ENCODE data around the gene GBE1. TPM values are rescaled to one million over a fixed set of nuclear protein-coding genes. Genes with fewer than 3 reads are reported as not detected.
A peak's percentile ranks its signal among the peaks of the same experiment; 100 is the strongest.

The GBE1 gene
- polyA plus RNA-seq, 1 experiment, result 60.1 TPM

DNA sequence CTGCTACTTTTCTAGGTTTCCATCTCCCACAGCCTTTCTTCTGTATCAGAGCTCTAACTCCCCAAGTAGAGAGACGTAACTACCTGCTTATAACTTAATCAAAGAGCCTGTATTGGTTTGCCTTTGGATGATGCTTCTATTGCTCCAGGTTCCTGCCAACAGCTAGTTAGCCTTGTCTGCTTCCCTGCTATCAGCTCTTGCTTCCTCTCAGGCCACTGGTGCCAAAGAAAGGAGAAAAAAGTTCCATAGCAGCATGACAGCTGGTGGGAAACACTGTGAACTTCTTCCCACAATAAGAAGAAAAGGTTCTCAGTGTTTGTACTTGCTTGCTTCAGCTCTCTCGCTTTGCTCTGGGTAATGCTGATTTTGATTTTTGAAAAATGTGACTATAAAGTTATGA is 206.6 kb downstream of the GBE1 start:
- no peak for DNase-seq (ENCODE audit: low read depth, low spot score)
- POLR2A ChIA-PET, result no interaction called here
- Histone ChIP-seq H3K27me3 (ENCODE audit: control insufficient read depth, insufficient read depth, low read length) (no peaks in the 10 kb centered on the region), H3K4me3 (ENCODE audit: low read depth, low read length) (no peak overlapping the region), H3K27ac (ENCODE audit: low read depth, low read length) (no peak overlapping the region), H3K9me3 (ENCODE audit: control insufficient read depth, insufficient read depth, low read length) (no peaks in the 10 kb centered on the region)
- TF ChIP-seq, protein P1, sequence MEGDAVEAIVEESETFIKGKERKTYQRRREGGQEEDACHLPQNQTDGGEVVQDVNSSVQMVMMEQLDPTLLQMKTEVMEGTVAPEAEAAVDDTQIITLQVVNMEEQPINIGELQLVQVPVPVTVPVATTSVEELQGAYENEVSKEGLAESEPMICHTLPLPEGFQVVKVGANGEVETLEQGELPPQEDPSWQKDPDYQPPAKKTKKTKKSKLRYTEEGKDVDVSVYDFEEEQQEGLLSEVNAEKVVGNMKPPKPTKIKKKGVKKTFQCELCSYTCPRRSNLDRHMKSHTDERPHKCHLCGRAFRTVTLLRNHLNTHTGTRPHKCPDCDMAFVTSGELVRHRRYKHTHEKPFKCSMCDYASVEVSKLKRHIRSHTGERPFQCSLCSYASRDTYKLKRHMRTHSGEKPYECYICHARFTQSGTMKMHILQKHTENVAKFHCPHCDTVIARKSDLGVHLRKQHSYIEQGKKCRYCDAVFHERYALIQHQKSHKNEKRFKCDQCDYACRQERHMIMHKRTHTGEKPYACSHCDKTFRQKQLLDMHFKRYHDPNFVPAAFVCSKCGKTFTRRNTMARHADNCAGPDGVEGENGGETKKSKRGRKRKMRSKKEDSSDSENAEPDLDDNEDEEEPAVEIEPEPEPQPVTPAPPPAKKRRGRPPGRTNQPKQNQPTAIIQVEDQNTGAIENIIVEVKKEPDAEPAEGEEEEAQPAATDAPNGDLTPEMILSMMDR (IDR thresholded peaks at IDR 0.05; ENCODE audit: low read depth, low read length), result no peak
- CTCF ChIA-PET, result interaction anchor here (1.1 kb wide), 2 partner anchors 28 to 135 kb away, joined by 3 to 4 read pairs; no protein-coding TSS in a partner anchor

DNA sequence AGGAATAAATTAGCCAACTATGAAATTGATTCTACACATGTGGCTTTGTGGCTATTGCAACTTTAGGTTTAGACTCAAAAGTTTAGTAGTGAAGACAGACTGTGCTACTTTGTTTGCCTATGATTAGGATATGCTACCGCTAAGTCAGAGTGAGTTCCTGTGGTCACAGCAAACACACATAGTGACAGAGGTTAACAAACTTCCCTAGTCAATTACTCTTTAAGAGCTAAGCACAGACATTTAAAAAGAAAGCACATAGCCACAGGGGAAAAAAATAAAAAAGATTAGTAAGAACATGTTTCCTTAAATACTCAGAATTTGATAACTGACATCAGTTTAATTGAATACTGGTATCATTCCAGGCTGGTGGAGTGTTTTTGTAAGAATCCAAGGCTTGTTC is 207.1 kb downstream of the GBE1 start:
- POLR2A ChIA-PET, result no interaction called here
- Histone ChIP-seq H3K27ac (ENCODE audit: low read depth, low read length) (no peak overlapping the region), H3K4me3 (ENCODE audit: low read depth, low read length) (no peak overlapping the region), H3K9me3 (ENCODE audit: control insufficient read depth, insufficient read depth, low read length) (no peaks in the 10 kb centered on the region), H3K27me3 (ENCODE audit: control insufficient read depth, insufficient read depth, low read length) (no peaks in the 10 kb centered on the region)
- DNase-seq (ENCODE audit: low read depth, low spot score), result peak; percentile 20
- TF ChIP-seq, protein P1 (IDR thresholded peaks at IDR 0.05; ENCODE audit: low read depth, low read length), result no peak
- CTCF ChIA-PET, result interaction anchor here (1.1 kb wide), 2 partner anchors 28 to 135 kb away, joined by 3 to 4 read pairs; no protein-coding TSS in a partner anchor

DNA sequence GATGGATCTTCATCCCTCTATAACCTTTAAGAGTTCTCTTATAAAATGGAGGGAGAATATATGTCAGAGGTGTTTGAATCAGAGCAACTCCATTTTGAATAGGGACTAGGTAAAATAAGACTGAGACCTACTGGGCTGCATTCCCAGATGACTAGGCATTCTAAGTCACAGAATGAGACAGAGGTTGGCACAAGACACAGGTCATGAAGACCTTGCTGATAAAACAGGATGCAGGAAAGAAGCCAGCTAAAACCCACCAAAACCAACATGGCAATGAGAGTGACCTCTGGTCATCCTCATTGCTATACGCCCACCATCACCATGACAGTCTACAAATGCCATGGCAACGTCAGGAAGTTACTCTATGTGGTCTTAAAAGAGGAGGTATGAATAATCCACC is 211.0 kb downstream of the GBE1 start:
- ChIA-PET POLR2A (no interaction called here), CTCF (no interaction called here)
- Histone ChIP-seq H3K27ac (ENCODE audit: low read depth, low read length) (no peak overlapping the region), H3K9me3 (ENCODE audit: control insufficient read depth, insufficient read depth, low read length) (peaks cover 3% of the 10 kb centered on the region), H3K27me3 (ENCODE audit: control insufficient read depth, insufficient read depth, low read length) (no peaks in the 10 kb centered on the region), H3K4me3 (ENCODE audit: low read depth, low read length) (no peak overlapping the region)
- TF ChIP-seq, protein P1 (IDR thresholded peaks at IDR 0.05; ENCODE audit: low read depth, low read length), result no peak
- no peak for DNase-seq (ENCODE audit: low read depth, low spot score)

DNA sequence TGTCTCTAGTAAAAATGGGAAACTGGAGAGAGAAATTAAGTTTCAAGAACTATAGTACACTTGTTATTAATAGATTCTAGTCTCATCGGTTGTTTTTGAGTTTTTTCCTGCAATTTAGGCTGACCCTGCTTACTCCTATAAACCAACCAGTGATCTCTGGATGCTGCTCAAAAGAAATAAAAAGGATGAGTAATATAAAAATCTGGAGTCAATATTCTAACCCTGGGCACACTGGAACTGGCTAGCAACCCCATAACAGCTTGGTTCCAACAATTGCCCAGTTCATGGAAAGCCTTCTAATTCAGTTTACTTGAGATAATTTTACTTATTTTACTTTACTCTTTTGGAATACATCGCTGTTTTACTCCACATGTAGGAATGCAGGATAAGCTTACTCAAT is 211.6 kb downstream of the GBE1 start:
- POLR2A ChIA-PET, result no interaction called here
- H3K27me3 ChIP-seq (ENCODE audit: control insufficient read depth, insufficient read depth, low read length), result no peaks in the 10 kb centered on the region
- peaks cover 3% of the 10 kb centered on the region for H3K9me3 ChIP-seq (ENCODE audit: control insufficient read depth, insufficient read depth, low read length)
- DNase-seq (ENCODE audit: low read depth, low spot score), result no peak
- CTCF ChIA-PET, result interaction anchor here (1.4 kb wide), 1 partner anchor 130 kb away, joined by 3 read pairs; no protein-coding TSS in a partner anchor
- no peak overlapping the region for H3K4me3 ChIP-seq (ENCODE audit: low read depth, low read length)
- TF ChIP-seq, protein P1 (IDR thresholded peaks at IDR 0.05; ENCODE audit: low read depth, low read length), result no peak
- no peak overlapping the region for H3K27ac ChIP-seq (ENCODE audit: low read depth, low read length)

DNA sequence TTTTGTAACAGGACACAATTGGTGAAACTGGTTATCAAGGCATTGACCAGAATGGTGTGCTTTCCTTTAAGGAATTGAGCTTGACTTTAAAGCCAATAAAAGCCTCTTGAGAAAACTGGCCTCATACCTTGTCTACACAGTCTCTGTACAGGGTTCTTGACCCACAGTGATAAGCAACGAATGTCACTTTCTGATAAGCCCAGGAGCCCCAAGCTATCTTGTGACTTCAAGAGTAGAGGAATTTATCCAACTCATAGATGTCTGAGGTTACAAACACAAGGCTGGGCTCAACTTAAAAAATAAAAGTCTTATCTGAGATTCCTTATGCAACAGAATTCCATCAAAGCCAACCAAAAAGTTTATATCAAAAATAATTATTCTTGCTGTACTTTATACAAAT is 212.1 kb downstream of the GBE1 start:
- Histone ChIP-seq H3K27ac (ENCODE audit: low read depth, low read length) (no peak overlapping the region), H3K27me3 (ENCODE audit: control insufficient read depth, insufficient read depth, low read length) (no peaks in the 10 kb centered on the region), H3K9me3 (ENCODE audit: control insufficient read depth, insufficient read depth, low read length) (peaks cover 3% of the 10 kb centered on the region), H3K4me3 (ENCODE audit: low read depth, low read length) (no peak overlapping the region)
- ChIA-PET CTCF (interaction anchor here (1.4 kb wide), 1 partner anchor 130 kb away, joined by 3 read pairs; no protein-coding TSS in a partner anchor), POLR2A (no interaction called here)
- TF ChIP-seq, protein P1 (IDR thresholded peaks at IDR 0.05; ENCODE audit: low read depth, low read length), result no peak
- no peak for DNase-seq (ENCODE audit: low read depth, low spot score)
